Common myeloid progenitor, CD34-positive (primary cell): ENCODE results near the gene DPP10.

Experiments used
- CTCF ChIA-PET: fragments of 350-600 bp; sonication (Branson Sonifier 250); formaldehyde crosslinking; loops from one replicate; lab custom pipeline; 2021; ENCODE audit warnings: antibody characterized with exemption; lab: Charles Lee
- POLR2A ChIA-PET: fragments of 350-600 bp; sonication (Branson Sonifier 250); formaldehyde crosslinking; loops from one replicate; lab custom pipeline; 2021; ENCODE audit warnings: antibody characterized with exemption; lab: Charles Lee
- DNase-seq, 3 donors: peaks; one replicate each; pipeline versions ENCODE4 v3.0.0 to v3.0.0-alpha.2; 2013
- H3K27ac ChIP-seq, 2 experiments: 1 replicate in 1 of 2; 2 replicates in 1 of 2; pipeline ENCODE4 v1.7.0; 2013; ENCODE audit warnings: inconsistent platforms in 2 of 2, low read length in 2 of 2, mild to moderate bottlenecking in 2 of 2, low read depth in 1 of 2, moderate library complexity in 1 of 2; ENCODE audit not compliant: severe bottlenecking in 2 of 2, insufficient read depth in 1 of 2, poor library complexity in 1 of 2
- H3K27me3 ChIP-seq, 5 experiments: replicated peaks in 2 of 5; 1 replicate in 3 of 5; 2 replicates in 2 of 5; pipeline versions ENCODE4 v1.6.1 to v1.7.0; 2013; ENCODE audit warnings: low read length in 4 of 5, mild to moderate bottlenecking in 2 of 5, moderate library complexity in 2 of 5, inconsistent platforms in 1 of 5; ENCODE audit not compliant: insufficient read depth in 5 of 5, control insufficient read depth in 4 of 5
- H3K36me3 ChIP-seq, 4 experiments: 1 replicate in 2 of 4; 2 replicates in 2 of 4; pipeline versions ENCODE4 v1.6.1 to v1.7.0; 2013; ENCODE audit warnings: low read length in 3 of 4, control low read depth in 1 of 4, mild to moderate bottlenecking in 1 of 4; ENCODE audit not compliant: control insufficient read depth in 4 of 4, insufficient read depth in 4 of 4
- H3K4me1 ChIP-seq, 4 experiments: 1 replicate in 3 of 4; 2 replicates in 1 of 4; pipeline versions ENCODE4 v1.6.1 to v1.7.1; 2013; ENCODE audit warnings: low read length in 3 of 4, mild to moderate bottlenecking in 3 of 4, control low read depth in 1 of 4, inconsistent platforms in 1 of 4, moderate library complexity in 1 of 4; ENCODE audit not compliant: control insufficient read depth in 4 of 4, insufficient read depth in 4 of 4; ENCODE audit errors: control extremely low read depth in 1 of 4
- H3K4me3 ChIP-seq, 7 experiments: 1 replicate in 4 of 7; 2 replicates in 3 of 7; pipeline versions ENCODE4 v1.5.1 to v1.7.0; 2013; ENCODE audit warnings: mild to moderate bottlenecking in 7 of 7, low read length in 6 of 7, moderate library complexity in 6 of 7, inconsistent platforms in 2 of 7, low read depth in 2 of 7, control low read depth in 1 of 7; ENCODE audit not compliant: insufficient read depth in 4 of 7, control insufficient read depth in 1 of 7; ENCODE audit errors: extremely low read depth in 1 of 7
- H3K9me3 ChIP-seq, 5 experiments: 1 replicate in 4 of 5; 2 replicates in 1 of 5; pipeline versions ENCODE4 v1.6.1 to v1.7.1; 2013; ENCODE audit warnings: low read length in 4 of 5, mild to moderate bottlenecking in 2 of 5, inconsistent platforms in 1 of 5, low read depth in 1 of 5, moderate library complexity in 1 of 5; ENCODE audit not compliant: control insufficient read depth in 4 of 5, insufficient read depth in 2 of 5; ENCODE audit errors: control extremely low read depth in 1 of 5
- WGBS: methylation state at CpG from one replicate; pipeline ENCODE4 v1.1.5; 2013; ENCODE audit not compliant: insufficient coverage; 5-methylcytosine and 5-hydroxymethylcytosine counted together

The DPP10 gene

DNA sequence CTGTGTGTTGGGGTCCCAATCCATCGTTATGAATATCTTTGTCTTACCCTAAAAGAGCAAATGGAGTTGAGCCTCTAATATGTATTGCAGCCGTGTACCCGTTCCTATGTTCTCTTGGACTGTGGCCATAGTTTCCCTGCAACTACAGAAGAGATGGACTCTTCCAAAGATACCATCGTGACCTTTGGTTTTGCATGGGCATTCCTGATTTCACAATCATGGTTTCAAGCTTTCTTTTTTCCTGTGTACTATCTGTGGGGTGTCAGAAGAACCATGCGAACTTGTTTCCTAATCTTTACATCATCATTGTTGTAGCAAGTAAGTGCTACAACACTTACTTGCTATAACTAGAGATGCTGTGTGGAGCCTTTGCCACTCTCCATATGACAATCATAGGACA is 1295.7 kb downstream of the DPP10 start:
- Histone ChIP-seq H3K27me3 (no peaks in the 10 kb centered on the region), H3K36me3 (no peaks in the 10 kb centered on the region), H3K4me3 (no peak overlapping the region), H3K9me3 (no peaks in the 10 kb centered on the region), H3K27ac (no peak overlapping the region), H3K4me1 (no peaks in the 10 kb centered on the region)
- ChIA-PET CTCF (no interaction called here), POLR2A (no interaction called here)
- 97% methylated on average over 4 of the region's 5 CpGs for WGBS
- no peak for DNase-seq

DNA sequence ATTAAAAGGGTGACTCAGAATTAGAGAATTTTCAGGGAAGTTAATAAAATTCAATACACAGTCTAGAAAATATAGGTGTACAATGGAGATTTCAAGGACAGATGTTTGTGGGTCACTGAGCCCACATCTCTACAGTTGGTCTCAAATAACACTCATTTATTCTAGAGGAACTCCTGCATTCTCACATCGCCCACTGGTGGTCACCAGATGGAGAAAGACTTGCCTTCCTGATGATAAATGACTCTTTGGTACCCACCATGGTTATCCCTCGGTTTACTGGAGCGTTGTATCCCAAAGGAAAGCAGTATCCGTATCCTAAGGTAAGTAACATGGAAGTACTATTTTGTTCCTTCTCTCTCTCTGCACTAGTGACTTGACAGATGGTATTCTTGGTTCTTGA is 1297.1 kb downstream of the DPP10 start:
- H3K4me1 ChIP-seq = no peaks in the 10 kb centered on the region
- no peak overlapping the region for H3K4me3 ChIP-seq
- POLR2A ChIA-PET = no interaction called here
- WGBS = 85% methylated on average over 4 of the region's 4 CpGs
- H3K9me3 ChIP-seq = no peaks in the 10 kb centered on the region
- CTCF ChIA-PET = no interaction called here
- no peak for DNase-seq
- no peak overlapping the region for H3K27ac ChIP-seq
- H3K36me3 ChIP-seq = no peaks in the 10 kb centered on the region
- no peaks in the 10 kb centered on the region for H3K27me3 ChIP-seq

DNA sequence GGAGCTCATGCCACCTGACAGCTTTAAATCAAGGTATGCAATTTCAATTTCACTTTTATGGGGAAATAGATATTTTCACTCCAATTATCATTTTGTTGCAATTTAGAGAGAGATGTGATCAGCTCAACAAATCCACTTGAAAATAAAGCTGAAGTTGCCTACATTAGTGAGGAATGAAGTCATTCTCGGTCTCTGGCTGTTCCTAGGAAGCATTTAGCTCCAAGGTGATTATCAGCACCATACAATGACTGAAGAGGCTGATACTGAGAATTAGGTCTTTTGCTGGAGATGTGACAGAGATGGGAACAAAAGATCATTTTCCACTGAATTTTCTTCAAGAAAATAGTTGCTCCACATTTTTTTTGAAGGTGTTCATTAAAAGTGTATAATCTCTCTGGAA is 1303.7 kb downstream of the DPP10 start:
- WGBS = 33% methylated on average over 1 of the region's 1 CpG

DNA sequence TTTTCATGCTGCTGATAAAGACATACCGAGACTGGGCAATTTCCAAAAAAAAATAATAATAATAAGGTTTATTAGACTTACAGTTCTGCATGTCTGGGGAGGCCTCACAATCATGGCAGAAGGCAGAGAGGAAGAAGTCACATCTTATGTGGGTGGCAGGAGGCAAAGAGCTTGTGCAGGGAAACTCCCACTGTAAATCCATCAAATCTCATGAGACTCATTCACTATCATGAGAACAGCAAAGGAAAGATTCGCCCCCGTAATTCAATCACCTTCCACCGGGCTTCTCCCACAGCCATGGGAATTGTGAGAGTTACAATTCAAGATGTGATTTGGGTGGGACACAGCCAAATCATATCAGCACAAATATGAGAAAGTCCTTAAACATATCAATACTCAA is 1314.8 kb downstream of the DPP10 start:
- WGBS = no CpG with 5 or more reads among the region's 4 CpGs

More for the DNA sequence above, 1303.7 kb downstream of the DPP10 start:
- DNase-seq = no peak
- H3K27me3 ChIP-seq = no peaks in the 10 kb centered on the region
- ChIA-PET POLR2A (no interaction called here), CTCF (no interaction called here)
- no peaks in the 10 kb centered on the region for H3K9me3 ChIP-seq
- H3K4me1 ChIP-seq = no peaks in the 10 kb centered on the region
- H3K36me3 ChIP-seq = no peaks in the 10 kb centered on the region
- H3K4me3 ChIP-seq = no peak overlapping the region
- H3K27ac ChIP-seq = no peak overlapping the region

DNA sequence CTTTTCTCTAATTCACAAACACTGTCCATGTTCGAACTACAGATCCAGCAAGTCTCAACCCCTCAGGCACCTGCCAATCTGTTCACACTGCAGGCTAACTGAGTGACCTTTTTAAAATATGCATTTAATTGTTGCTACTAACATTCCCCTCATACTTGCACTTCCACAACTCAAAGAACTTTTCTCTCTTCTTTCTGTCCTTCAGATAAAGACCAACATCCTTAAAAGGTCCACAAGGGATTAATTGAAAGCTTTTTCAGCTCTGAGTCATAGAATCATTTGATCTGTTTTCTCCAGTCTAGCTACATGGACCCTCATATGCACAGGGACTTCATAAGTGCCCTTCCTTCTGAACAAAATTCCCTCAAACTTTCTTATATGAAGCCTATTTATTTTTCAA is 1321.2 kb downstream of the DPP10 start:
- H3K4me3 ChIP-seq = no peak overlapping the region
- H3K27me3 ChIP-seq = no peaks in the 10 kb centered on the region
- H3K4me1 ChIP-seq = no peaks in the 10 kb centered on the region
- WGBS = 100% methylated on average over 1 of the region's 1 CpG
- H3K27ac ChIP-seq = no peak overlapping the region
- no peaks in the 10 kb centered on the region for H3K36me3 ChIP-seq
- H3K9me3 ChIP-seq = no peaks in the 10 kb centered on the region
- CTCF ChIA-PET = no interaction called here
- DNase-seq = no peak
- POLR2A ChIA-PET = no interaction called here

More for the DNA sequence above, 1314.8 kb downstream of the DPP10 start:
- H3K27ac ChIP-seq = no peak overlapping the region
- no peaks in the 10 kb centered on the region for H3K9me3 ChIP-seq
- no peaks in the 10 kb centered on the region for H3K27me3 ChIP-seq
- ChIA-PET POLR2A (interaction anchor here (0.6 kb wide), 1 partner anchor 22 kb away, joined by 6 read pairs; no protein-coding TSS in a partner anchor), CTCF (no interaction called here)
- DNase-seq = no peak
- H3K4me3 ChIP-seq = no peak overlapping the region
- H3K36me3 ChIP-seq = no peaks in the 10 kb centered on the region
- no peaks in the 10 kb centered on the region for H3K4me1 ChIP-seq

DNA sequence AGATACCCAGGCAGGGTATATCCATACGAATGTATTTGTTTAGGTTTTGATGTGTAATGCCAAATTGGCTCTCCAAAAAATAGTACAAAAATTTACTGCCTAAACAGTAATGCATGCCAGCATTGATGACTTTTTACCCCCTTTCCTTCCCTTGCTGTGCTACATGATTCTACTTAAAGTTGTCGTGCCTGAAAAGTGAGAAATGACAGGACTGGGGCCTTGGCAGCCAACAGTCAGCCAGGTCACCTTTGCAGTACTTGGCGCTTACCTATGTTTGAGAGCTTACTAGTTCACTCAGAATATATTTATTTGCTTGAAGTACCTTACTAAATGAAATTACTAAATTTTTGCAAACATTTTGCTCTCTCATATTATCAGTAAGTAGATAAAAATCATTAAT is 1329.1 kb downstream of the DPP10 start:
- Histone ChIP-seq H3K4me3 (no peak overlapping the region), H3K4me1 (no peaks in the 10 kb centered on the region), H3K27me3 (no peaks in the 10 kb centered on the region), H3K27ac (no peak overlapping the region), H3K9me3 (no peaks in the 10 kb centered on the region), H3K36me3 (no peaks in the 10 kb centered on the region)
- ChIA-PET CTCF (no interaction called here), POLR2A (interaction anchor here (0.6 kb wide), 1 partner anchor 570 kb away, joined by 5 read pairs; no protein-coding TSS in a partner anchor)
- WGBS = 100% methylated on average over 1 of the region's 3 CpGs
- no peak for DNase-seq

DNA sequence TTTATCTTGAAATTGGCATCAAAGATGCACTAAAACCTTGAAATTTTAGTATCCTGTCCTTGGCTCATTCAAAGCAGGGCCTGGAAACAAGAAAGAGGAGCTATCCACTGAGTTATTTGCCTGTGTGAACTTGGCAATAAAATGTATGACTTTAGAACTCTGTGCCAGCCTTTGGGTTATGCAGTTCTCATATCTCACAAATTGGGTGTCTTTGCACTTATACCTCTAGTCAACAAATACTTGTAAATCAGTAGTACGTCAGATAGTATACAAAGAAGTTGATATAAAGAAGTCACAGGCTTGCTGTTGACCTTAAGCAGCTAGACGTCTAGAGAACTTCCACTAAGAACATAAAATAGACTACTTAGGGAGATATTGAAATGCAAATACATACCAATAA is 1331.9 kb downstream of the DPP10 start:
- H3K9me3 ChIP-seq = no peaks in the 10 kb centered on the region
- no CpG with 5 or more reads among the region's 2 CpGs for WGBS
- CTCF ChIA-PET = no interaction called here
- DNase-seq = no peak
- H3K27me3 ChIP-seq = no peaks in the 10 kb centered on the region
- no peaks in the 10 kb centered on the region for H3K36me3 ChIP-seq
- H3K4me3 ChIP-seq = no peak overlapping the region
- no peaks in the 10 kb centered on the region for H3K4me1 ChIP-seq
- POLR2A ChIA-PET = no interaction called here
- no peak overlapping the region for H3K27ac ChIP-seq
